Mononuclear cell (primary cell): ENCODE results near the gene PLEKHA6. TPM values are rescaled to one million over a fixed set of nuclear protein-coding genes. Genes with fewer than 3 reads are reported as not detected.

Experiments
- H3K27me3 ChIP-seq: 2 replicates; pipeline ENCODE4 v1.6.0; 2011; ENCODE audit warnings: low read length, control low read depth; ENCODE audit not compliant: insufficient read depth
- H3K4me1 ChIP-seq: 2 replicates; pipeline ENCODE4 v1.5.1; 2011; ENCODE audit warnings: mild to moderate bottlenecking, low read length, control low read depth; ENCODE audit not compliant: insufficient read depth
- H3K4me3 ChIP-seq: 2 replicates; pipeline ENCODE4 v1.5.1; 2011; ENCODE audit warnings: mild to moderate bottlenecking, low read length, moderate library complexity
- H3K9me3 ChIP-seq: 2 replicates; pipeline ENCODE4 v1.5.1; 2011; ENCODE audit warnings: low read depth, mild to moderate bottlenecking, control low read depth, low read length
- total RNA-seq: library from RNA; depleted of rRNA; stranded (reverse); fragments of >200 nt; gene quantifications from one replicate; pipeline ENCODE4 v1.2.3, GENCODE V29; 2012

PLEKHA6 gene
- total RNA-seq, 1 donor, result under 0.01 TPM

DNA sequence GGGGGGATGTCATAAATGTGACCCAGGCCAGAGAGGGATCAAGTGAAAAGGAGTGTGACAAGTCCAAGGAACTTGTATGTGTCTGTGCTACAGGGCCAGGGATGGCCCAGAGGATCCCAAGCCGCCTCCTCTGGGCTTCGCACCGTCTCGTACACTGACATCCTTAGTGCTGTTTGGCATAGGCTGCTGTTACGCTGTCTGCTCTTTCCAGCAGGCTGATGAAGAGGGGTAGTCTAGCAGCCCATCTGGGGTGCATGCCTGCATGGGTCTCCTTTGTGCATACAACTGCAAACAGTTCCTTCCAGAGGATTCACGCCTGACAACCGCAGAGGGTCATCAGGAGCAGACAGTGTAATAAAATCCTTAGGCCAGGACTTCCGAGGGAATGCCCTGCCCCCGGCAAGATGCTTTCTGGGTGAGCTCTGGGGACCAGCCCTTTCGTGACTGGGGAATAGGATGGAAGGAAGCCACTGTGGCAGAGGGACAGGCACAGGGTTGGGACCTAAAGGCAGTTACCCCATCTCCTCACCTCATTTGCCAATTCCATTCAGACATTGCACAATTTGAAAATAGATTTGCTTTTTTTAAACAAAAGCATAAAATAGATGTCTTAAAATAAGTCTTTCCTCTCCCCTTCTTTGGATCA, 139.6 kb downstream of the PLEKHA6 start:
- Histone ChIP-seq H3K9me3 (no peaks in the 10 kb centered on the region), H3K27me3 (no peaks in the 10 kb centered on the region), H3K4me1 (no peaks in the 10 kb centered on the region), H3K4me3 (no peak overlapping the region)

DNA sequence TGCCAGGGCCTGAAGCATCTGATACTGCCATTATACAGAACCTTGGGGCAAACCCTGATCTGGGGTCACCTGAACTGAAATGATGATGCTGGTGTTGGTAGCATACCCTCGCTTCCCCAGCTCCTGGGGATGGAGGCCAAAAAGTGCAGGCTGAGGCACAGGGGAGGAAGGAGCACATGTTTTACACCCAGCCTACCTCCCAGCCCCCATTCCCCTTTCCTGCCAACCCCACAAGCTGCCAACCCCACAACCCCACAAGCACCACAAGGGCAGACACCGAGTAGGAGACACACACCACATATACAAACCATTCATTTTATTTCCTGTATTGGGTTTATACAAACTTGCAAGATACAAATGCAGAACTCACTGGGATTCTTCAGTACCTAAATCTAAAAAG, 141.2 kb downstream of the PLEKHA6 start:
- H3K4me3 ChIP-seq, result no peak overlapping the region
- peaks cover 7% of the 10 kb centered on the region for H3K4me1 ChIP-seq
- no peaks in the 10 kb centered on the region for H3K27me3 ChIP-seq

DNA sequence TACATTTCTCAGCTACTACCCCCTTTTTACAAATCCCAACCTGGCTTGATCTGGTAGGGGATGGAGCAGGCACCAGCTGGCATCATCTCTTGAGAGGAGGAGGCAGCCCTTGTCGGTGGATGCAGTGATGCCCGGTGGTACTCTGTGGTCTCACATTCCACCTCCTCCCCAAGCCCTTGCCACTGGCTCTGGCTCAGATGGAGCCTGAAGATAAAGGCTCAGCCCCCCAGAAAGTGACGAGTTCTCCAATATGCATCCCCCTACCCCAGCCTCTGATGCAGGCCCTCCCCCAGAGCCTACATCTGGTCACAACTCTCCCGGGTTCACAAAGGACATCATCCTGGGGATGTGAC, 142.1 kb downstream of the PLEKHA6 start:
- Histone ChIP-seq H3K4me3 (no peak overlapping the region), H3K4me1 (peaks cover 10% of the 10 kb centered on the region), H3K9me3 (no peaks in the 10 kb centered on the region), H3K27me3 (no peaks in the 10 kb centered on the region)

More for the DNA sequence above, 141.2 kb downstream of the PLEKHA6 start:
- H3K9me3 ChIP-seq, result no peaks in the 10 kb centered on the region

GRCh38 chr1:204216880-204217647, 142.7 kb downstream of the PLEKHA6 start:
- Histone ChIP-seq H3K4me3 (no peak overlapping the region), H3K9me3 (no peaks in the 10 kb centered on the region), H3K27me3 (no peaks in the 10 kb centered on the region), H3K4me1 (peaks cover 10% of the 10 kb centered on the region)

DNA sequence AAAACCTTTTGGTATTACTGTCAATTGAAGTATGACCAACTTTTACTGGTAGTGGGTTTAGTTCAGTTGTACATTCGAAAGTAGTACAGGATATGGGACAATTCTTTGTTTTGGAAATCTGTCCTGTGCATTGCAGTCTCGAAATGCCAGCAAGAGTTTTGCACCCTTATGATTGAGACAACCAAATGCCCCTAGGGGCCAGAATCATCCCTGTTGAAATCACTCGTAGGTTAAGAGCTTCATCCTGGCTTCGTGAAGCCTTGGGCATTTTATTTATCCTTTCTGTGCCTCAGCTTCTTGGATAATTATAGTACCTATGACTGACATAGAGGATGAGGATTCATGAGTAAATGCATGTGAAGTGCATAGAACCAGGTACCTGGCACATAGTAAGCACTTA, 143.5 kb downstream of the PLEKHA6 start:
- H3K4me3 ChIP-seq, result no peak overlapping the region
- no peaks in the 10 kb centered on the region for H3K27me3 ChIP-seq
- no peaks in the 10 kb centered on the region for H3K9me3 ChIP-seq
- H3K4me1 ChIP-seq, result peaks cover 10% of the 10 kb centered on the region

- Histone ChIP-seq H3K27me3 (no peaks in the 10 kb centered on the region), H3K9me3 (no peaks in the 10 kb centered on the region), H3K4me3 (no peak within 1 kb of the TSS), H3K4me1 (peaks cover 10% of the 10 kb centered on the region)
Measured at GRCh38 chr1:204213668-204214662, 145.8 kb downstream of the PLEKHA6 start, which contains the start of gene GOLT1A. Gene GOLT1A, minus strand, starts transcription at chr1:204213988. Its CDS starts 82 bp downstream, at chr1:204213906.

- peaks cover 10% of the 10 kb centered on the region for H3K4me1 ChIP-seq
- no peaks in the 10 kb centered on the region for H3K27me3 ChIP-seq
- H3K9me3 ChIP-seq, result no peaks in the 10 kb centered on the region
- no peak overlapping the region for H3K4me3 ChIP-seq
Measured at GRCh38 chr1:204212715-204213114, 147.0 kb downstream of the PLEKHA6 start.

- Histone ChIP-seq H3K4me3 (no peak overlapping the region), H3K9me3 (no peaks in the 10 kb centered on the region), H3K27me3 (peaks cover 9% of the 10 kb centered on the region), H3K4me1 (peaks cover 14% of the 10 kb centered on the region)
Measured at GRCh38 chr1:204211046-204211445, 148.7 kb downstream of the PLEKHA6 start.

DNA sequence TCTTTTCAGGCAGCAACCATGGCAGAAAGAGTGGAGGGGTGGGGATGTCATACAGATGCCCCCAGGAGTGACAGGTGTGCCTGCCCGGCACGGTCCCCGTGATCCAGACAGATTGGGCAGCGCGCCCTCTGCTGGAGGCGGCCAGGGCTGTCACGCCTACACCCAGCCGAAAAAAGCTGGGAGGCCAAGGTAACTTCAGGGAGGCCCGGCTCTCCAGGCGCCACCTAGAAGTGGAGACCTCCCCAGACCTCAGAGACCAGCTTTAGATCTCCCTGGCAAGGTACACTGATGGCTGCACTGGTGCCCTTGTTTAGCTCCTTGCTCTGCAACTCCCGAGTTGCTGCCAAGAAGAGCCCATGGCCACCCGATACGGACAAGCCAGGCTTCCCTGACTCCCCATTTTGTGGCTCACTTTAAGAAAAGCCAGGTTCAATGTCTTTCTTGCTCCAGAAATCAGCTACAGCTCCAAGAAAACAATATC, 152.6 kb downstream of the PLEKHA6 start:
- Histone ChIP-seq H3K27me3 (peaks cover 15% of the 10 kb centered on the region), H3K4me1 (peaks cover 4% of the 10 kb centered on the region), H3K4me3 (no peak overlapping the region), H3K9me3 (no peaks in the 10 kb centered on the region)

DNA sequence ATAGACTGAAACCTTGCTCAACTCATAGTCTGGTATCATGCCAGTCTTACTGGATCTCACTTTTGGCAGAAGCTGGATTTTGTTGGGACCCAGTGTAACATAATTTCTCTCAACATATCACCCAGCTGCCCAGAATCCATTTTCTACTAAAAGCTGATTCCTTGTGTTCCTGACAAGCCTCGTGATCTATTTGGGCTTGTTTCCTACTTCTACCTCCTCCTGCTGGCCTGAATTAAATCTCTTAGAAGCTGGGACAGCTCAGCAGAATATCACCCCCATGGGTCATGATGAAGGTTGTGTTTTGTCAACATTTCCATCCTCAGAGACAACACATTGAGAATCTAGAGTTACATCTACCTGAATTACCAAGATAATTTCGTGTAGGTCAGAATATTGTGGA, 153.6 kb downstream of the PLEKHA6 start:
- Histone ChIP-seq H3K9me3 (no peaks in the 10 kb centered on the region), H3K4me1 (peaks cover 4% of the 10 kb centered on the region), H3K4me3 (no peak overlapping the region), H3K27me3 (peaks cover 15% of the 10 kb centered on the region)

DNA sequence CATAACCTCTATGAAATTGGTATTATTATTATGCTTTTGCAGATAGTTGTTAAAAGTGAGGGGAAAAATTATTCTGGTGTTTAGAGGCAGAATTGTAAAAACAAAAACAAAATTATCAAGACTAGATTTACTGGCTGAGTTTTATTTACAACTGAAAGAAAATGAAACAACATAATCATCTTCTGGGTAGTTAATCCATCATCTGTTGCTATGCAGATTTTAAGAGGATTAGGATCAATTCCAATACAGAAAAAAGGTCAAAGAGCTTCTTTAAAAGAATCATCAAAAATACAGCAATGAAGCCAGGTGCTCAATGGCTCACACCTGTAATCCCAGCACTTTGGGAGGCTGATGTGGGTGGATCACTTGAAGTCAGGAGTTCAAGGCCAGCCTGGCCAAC, 154.2 kb downstream of the PLEKHA6 start:
- H3K4me3 ChIP-seq, result no peak overlapping the region

GRCh38 chr1:204204944-204205343, 154.8 kb downstream of the PLEKHA6 start:
- Histone ChIP-seq H3K4me3 (no peak overlapping the region), H3K27me3 (peaks cover 15% of the 10 kb centered on the region), H3K9me3 (no peaks in the 10 kb centered on the region), H3K4me1 (peaks cover 4% of the 10 kb centered on the region)

More for the DNA sequence above, 154.2 kb downstream of the PLEKHA6 start:
- H3K27me3 ChIP-seq, result peaks cover 15% of the 10 kb centered on the region
- no peaks in the 10 kb centered on the region for H3K9me3 ChIP-seq
- peaks cover 4% of the 10 kb centered on the region for H3K4me1 ChIP-seq

DNA sequence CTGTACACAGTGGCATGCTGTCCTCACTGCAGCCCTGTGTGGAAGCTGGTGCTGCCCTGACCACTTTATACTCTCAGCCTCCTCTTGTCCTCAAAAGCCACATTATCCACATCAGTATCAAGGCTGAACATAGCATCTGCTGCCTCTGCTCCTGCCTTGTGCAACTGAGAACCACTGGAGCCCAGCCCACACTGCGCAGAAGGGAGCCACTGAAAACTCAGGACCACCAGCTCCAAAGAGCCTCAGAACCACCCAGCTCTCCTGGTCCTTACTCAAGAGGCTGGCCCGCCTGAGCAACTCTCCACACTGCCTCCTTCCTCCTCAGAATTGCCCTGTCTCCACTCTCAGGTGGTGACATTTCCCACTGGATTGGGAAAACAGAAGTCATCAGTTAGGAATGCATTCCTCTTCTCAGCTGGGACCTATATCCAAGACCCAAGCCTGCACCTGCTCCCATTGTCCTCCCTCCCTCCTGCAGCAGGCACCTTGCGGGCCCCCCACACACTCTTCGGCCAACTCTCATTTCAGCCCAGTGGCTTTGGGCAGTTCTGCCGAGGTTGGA, 156.4 kb downstream of the PLEKHA6 start:
- no peaks in the 10 kb centered on the region for H3K9me3 ChIP-seq
- peaks cover 15% of the 10 kb centered on the region for H3K27me3 ChIP-seq
- peaks cover 4% of the 10 kb centered on the region for H3K4me1 ChIP-seq
- no peak overlapping the region for H3K4me3 ChIP-seq

GRCh38 chr1:204202481-204202880, 157.2 kb downstream of the PLEKHA6 start:
- H3K27me3 ChIP-seq, result peaks cover 15% of the 10 kb centered on the region
- no peak overlapping the region for H3K4me3 ChIP-seq
- H3K9me3 ChIP-seq, result no peaks in the 10 kb centered on the region
- peaks cover 4% of the 10 kb centered on the region for H3K4me1 ChIP-seq
